Smooth muscle cell of the umbilical artery (primary cell): ENCODE results near the gene ZCCHC9. TPM values are rescaled to one million over a fixed set of nuclear protein-coding genes. Genes with fewer than 3 reads are reported as not detected.

ENCODE experiments used
- total RNA-seq: library from RNA; depleted of rRNA; stranded (reverse); fragments of >200 nt; gene quantifications from 2 replicates; pipeline ENCODE4 v1.2.3, GENCODE V29; 2014

Gene ZCCHC9
- 33.3 and 39.0 TPM in 2 replicates for total RNA-seq

GRCh38 chr5:81301271-81302015, at the start of gene ZCCHC9:
Gene ZCCHC9, plus strand, starts transcription at chr5:81301587. Its CDS starts 3,171 bp downstream, at chr5:81304758.

Other genes starting within 250 kb of the ZCCHC9 start
- gene CKMT2, start 68.3 kb upstream of the ZCCHC9 start, total RNA-seq, result 3.3 and 3.6 TPM in 2 replicates
- 0.23 TPM in 1 of 2 replicates, not detected in the other for gene ACOT12, start 92.5 kb downstream of the ZCCHC9 start, total RNA-seq